Endodermal cell (in vitro differentiated cells): ENCODE results near the gene ZNF423. TPM values are rescaled to one million over a fixed set of nuclear protein-coding genes. Genes with fewer than 3 reads are reported as not detected.

Experiments
- DNase-seq: peaks from one replicate; pipeline ENCODE4 v3.0.0-alpha.2; 2017
- H3K27ac ChIP-seq: 2 replicates; pipeline ENCODE4 v1.5.1; 2013; ENCODE audit warnings: mild to moderate bottlenecking, low read depth, low read length, moderate library complexity
- H3K27me3 ChIP-seq: 2 replicates; pipeline ENCODE4 v1.6.1; 2013; ENCODE audit warnings: mild to moderate bottlenecking, low read length, moderate library complexity; ENCODE audit not compliant: insufficient read depth, control insufficient read depth, poor library complexity, severe bottlenecking
- H3K36me3 ChIP-seq: 2 replicates; pipeline ENCODE4 v1.7.0; 2013; ENCODE audit warnings: mild to moderate bottlenecking, low read length, moderate library complexity; ENCODE audit not compliant: control insufficient read depth, insufficient read depth
- H3K4me1 ChIP-seq: one replicate; pipeline ENCODE4 v1.7.0; 2013; ENCODE audit warnings: low read length; ENCODE audit not compliant: control insufficient read depth, insufficient read depth
- H3K4me3 ChIP-seq: 2 replicates; pipeline ENCODE4 v1.5.1; 2013; ENCODE audit warnings: mild to moderate bottlenecking, low read length, moderate library complexity
- H3K9ac ChIP-seq: 2 replicates; pipeline ENCODE4 v1.6.1; 2013; ENCODE audit warnings: mild to moderate bottlenecking, low read length, moderate library complexity; ENCODE audit not compliant: poor library complexity, severe bottlenecking; ENCODE audit errors: extremely low read depth
- H3K9me3 ChIP-seq: 2 replicates; pipeline ENCODE4 v1.6.1; 2013; ENCODE audit warnings: mild to moderate bottlenecking, low read length, moderate library complexity; ENCODE audit not compliant: control insufficient read depth
- H3K27ac Mint-ChIP-seq: 2 replicates; pipeline ENCODE4 v1.8.0; 2020; ENCODE audit warnings: mixed read lengths
- H3K27me3 Mint-ChIP-seq: 2 replicates; pipeline ENCODE4 v1.8.0; 2021; ENCODE audit warnings: mild to moderate bottlenecking, mixed read lengths; ENCODE audit not compliant: insufficient read depth
- H3K36me3 Mint-ChIP-seq: 2 replicates; pipeline ENCODE4 v1.8.0; 2020; ENCODE audit warnings: low read depth, mixed read lengths
- H3K4me1 Mint-ChIP-seq: 2 replicates; pipeline ENCODE4 v1.8.0; 2020; ENCODE audit warnings: mixed read lengths
- H3K4me3 Mint-ChIP-seq: 2 replicates; pipeline ENCODE4 v1.8.0; 2020; ENCODE audit warnings: mild to moderate bottlenecking, moderate library complexity, mixed read lengths
- H3K9me3 Mint-ChIP-seq: 2 replicates; pipeline ENCODE4 v1.8.0; 2020; ENCODE audit warnings: mild to moderate bottlenecking, mixed read lengths
- CTCF ChIP-seq: fragments of 200-600 bp; sonication (generic); conservative IDR thresholded peaks from 2 replicates; pipeline ENCODE4 v1.5.0; 2021; ENCODE audit warnings: antibody characterized with exemption, mild to moderate bottlenecking
- WGBS, 2 experiments: methylation state at CpG; one replicate each; pipeline versions ENCODE4 v1.1.5 to v1.1.7; 2013; ENCODE audit warnings: missing lambda C conversion rate in 2 of 2, mixed read lengths in 1 of 2; ENCODE audit not compliant: insufficient coverage in 1 of 2, insufficient read length in 1 of 2; 5-methylcytosine and 5-hydroxymethylcytosine counted together
- total RNA-seq, 2 donors: library from RNA; stranded (reverse); fragmentation: NEBNext Ultra II Directional in 1 of 2; extraction: Animal tissue kit (Norgen Biotek cat#: 25700) in 1 of 2; gene quantifications; 2 replicates in 1 of 2; 3 replicates in 1 of 2; pipeline ENCODE4 v1.2.1, GENCODE V29; 2021

Gene ZNF423
- total RNA-seq, 2 donors from 2014 or later = 30.3 to 41.9 TPM

- no peaks in the 10 kb centered on the region for H3K9me3 ChIP-seq
- Mint-ChIP-seq H3K27me3 (no peaks in the 10 kb centered on the region), H3K36me3 (peaks cover 3% of the 10 kb centered on the region), H3K4me1 (no peaks in the 10 kb centered on the region), H3K27ac (no peak overlapping the region), H3K4me3 (no peak overlapping the region), H3K9me3 (no peaks in the 10 kb centered on the region)
- 88 to 96% methylated on average over 5 to 6 of the region's 6 CpGs for WGBS, 2 experiments
- DNase-seq = no peak
- no peaks in the 10 kb centered on the region for H3K4me1 ChIP-seq
- no peak overlapping the region for H3K4me3 ChIP-seq
- no peak overlapping the region for H3K27ac ChIP-seq
- H3K27me3 ChIP-seq = no peaks in the 10 kb centered on the region
- no peaks in the 10 kb centered on the region for H3K36me3 ChIP-seq
- no peak overlapping the region for H3K9ac ChIP-seq
- no peak for TF ChIP-seq CTCF
Measured at GRCh38 chr16:49505556-49505955, 350.4 kb downstream of the ZNF423 start.

GRCh38 chr16:49504626-49505025 is 351.3 kb downstream of the ZNF423 start:
- DNase-seq = no peak
- Histone ChIP-seq H3K4me1 (no peaks in the 10 kb centered on the region), H3K27ac (no peak overlapping the region), H3K4me3 (no peak overlapping the region), H3K9ac (no peak overlapping the region), H3K27me3 (no peaks in the 10 kb centered on the region), H3K9me3 (no peaks in the 10 kb centered on the region), H3K36me3 (no peaks in the 10 kb centered on the region)
- Mint-ChIP-seq H3K27ac (peak overlapping the region; percentile 38), H3K27me3 (no peaks in the 10 kb centered on the region), H3K4me3 (no peak overlapping the region), H3K9me3 (no peaks in the 10 kb centered on the region), H3K4me1 (no peaks in the 10 kb centered on the region), H3K36me3 (peaks cover 3% of the 10 kb centered on the region)
- TF ChIP-seq CTCF = no peak
- 93 to 100% methylated on average over 1 to 2 of the region's 2 CpGs for WGBS, 2 experiments

- peaks cover 3% of the 10 kb centered on the region for H3K36me3 Mint-ChIP-seq
- H3K27ac ChIP-seq = no peak overlapping the region
- H3K4me3 ChIP-seq = no peak overlapping the region
- no peaks in the 10 kb centered on the region for H3K36me3 ChIP-seq
- no peak overlapping the region for H3K9ac ChIP-seq
- WGBS, 2 experiments = 62 to 67% methylated on average over 1 to 2 of the region's 2 CpGs
- H3K4me1 Mint-ChIP-seq = peaks cover 5% of the 10 kb centered on the region
- H3K9me3 Mint-ChIP-seq = no peaks in the 10 kb centered on the region
- H3K4me1 ChIP-seq = no peaks in the 10 kb centered on the region
- H3K27me3 ChIP-seq = no peaks in the 10 kb centered on the region
- H3K27ac Mint-ChIP-seq = no peak overlapping the region
- no peak overlapping the region for H3K4me3 Mint-ChIP-seq
- DNase-seq = no peak
- no peaks in the 10 kb centered on the region for H3K9me3 ChIP-seq
- H3K27me3 Mint-ChIP-seq = no peaks in the 10 kb centered on the region
- no peak for TF ChIP-seq CTCF
Measured at GRCh38 chr16:49504023-49504364, 351.9 kb downstream of the ZNF423 start.
